Measurements from ENCODE around the gene OVOL2. TPM values are rescaled to one million over a fixed set of nuclear protein-coding genes. Genes with fewer than 3 reads are reported as not detected.
"Not testable (repeated sequence)": the region's sequence is repeated elsewhere in the genome, so short reads cannot be mapped to it uniquely, and the experiment has no call there.

OVOL2 gene
- total RNA-seq, 1 experiment from 2014 or later = 18.8 TPM

DNA sequence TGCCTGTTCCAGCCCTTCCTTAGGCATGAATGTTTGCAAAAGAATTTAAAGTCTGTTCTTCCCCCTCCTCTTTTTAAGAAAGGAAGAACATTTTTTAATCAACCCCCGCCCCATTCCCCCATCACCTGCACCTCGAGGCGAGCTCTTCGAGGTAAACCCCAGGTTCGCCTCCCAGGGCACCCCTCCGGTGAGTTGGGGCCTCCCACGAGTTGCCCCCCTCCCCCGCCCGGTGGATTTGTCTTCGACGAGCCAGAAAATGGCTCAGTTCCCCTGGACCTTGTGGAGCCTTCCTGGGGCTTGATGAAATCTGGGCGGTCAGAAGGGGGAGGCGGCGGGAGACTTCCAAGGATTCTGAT lies 256 bp upstream of the OVOL2 start:
- no peak for DNase-seq (ENCODE audit: low spot score)

DNA sequence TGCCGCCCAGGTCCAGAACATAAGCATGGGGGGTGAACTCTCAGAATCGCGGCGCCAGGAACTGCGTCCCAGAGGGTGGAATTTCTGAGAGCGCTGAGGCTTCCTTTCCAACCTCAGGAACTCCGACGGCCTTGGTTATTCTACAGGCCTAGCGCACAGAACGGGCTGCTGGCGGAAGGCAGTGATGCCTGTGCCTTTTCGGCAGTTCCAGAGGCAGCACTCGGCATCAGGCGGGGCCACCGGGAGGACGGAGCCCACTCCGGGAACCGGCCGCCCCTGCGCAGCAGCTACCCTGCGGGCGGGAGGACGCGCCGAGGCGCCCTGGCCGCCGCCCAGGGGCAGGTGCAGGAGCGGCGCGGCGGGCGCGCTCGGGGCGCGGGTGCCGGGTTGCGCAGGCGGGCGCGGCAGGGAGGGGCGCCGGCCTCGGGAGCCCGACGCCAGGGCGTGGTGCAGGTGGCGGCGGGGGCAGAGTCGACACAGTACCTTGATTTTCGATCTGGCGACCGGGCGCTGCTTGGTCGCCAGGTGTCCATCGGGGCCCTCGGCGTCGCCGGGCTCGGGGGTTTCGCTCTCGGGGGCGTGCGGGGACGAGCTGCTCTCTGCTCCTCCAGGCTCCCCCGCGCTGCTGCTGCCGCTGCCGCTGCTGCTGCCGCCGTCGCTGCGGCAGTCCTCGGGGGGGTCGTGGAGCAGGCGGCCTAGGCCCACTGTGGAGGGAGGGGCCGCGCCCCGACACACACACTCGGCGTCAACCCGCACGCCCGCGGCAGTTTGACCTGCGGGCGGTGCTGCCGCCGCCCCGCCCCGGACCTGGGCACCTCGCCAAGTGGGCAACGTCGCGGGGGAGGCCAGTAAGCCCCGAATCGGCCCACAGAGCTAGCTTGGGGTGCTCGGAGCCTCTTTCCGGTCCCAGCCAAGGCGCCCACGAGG lies 1.3 kb downstream of the OVOL2 start:
- DNase-seq (ENCODE audit: low spot score) = peak; percentile 40

DNA sequence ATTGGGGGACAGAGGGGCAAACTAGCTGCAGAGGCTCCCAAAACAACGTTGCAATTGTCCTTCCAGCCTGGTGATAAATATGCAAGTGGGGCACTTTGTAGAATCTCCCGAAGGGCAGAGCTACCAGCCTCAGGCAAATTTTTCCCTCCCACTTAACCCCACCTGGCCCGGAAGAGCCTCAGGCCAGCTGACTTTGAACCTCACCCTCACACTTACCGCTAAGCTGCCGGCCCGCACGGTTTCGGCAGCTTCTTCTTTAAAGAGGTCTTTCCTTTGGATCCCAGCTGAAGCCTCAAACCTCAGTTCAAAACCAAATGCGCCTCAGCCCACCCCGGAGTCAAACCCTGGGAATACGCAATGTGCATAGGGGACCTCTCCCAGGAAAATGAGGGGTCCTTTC lies 2.5 kb downstream of the OVOL2 start:
- no peak for DNase-seq (ENCODE audit: low spot score)

DNA sequence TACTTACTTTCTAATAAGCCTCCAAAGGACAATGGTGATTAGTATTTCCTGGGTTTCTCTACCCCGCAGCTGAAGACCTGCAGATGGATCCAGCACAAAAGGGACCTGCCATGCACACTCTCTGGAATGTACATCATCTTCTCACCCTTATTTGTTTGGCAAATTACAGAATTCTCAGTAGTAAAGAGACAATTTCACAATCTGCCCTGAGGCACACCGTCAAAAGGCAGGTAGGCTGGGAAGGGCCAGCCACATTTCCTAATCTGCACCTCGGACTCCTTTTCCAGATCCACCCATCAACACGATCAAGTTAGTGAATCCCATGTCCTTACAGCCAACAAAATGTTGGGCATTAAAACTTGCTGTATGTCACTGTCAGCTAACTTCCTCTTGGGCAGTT lies 4.9 kb downstream of the OVOL2 start:
- DNase-seq (ENCODE audit: low spot score) = no peak

DNA sequence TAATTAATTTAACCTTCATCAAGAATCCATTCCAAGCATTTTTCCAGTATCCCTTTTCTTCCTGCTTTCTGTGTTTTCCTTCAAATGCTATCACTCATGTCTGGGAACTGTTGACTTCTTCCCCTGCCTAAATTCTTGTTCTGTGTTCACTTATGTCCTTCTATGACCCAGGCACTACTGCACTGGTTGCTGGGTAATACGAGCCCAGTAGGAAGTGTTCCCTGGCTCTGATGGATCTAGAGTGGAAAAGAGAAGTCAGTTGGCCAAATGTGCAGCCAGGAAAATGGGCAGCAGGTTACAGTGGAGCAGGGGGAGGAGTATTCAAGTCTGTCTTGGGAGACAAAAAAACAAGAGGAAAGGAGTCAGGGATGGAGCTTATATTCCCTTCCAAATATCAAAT lies 7.1 kb downstream of the OVOL2 start:
- DNase-seq (ENCODE audit: low spot score) = no peak

DNA sequence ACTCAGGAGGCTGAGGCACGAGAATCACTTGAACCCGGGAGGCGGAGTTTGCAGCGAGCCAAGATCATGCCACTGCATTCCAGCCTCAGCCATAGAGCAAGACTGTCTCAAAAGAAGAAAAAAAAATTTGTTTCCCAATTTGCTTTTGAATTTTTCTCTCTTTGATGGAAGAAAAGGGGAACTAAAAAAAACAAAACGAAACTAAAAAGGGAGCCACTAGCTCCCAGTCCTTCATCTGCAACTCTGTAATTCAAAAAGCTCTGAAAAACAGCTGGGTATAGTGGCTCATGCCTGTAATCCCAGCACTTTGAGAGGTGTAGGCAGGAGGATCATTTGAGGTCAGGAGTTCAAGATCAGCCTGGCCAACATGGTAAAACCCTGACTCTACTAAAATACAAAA lies 9.5 kb downstream of the OVOL2 start:
- no peak for DNase-seq (ENCODE audit: low spot score)

DNA sequence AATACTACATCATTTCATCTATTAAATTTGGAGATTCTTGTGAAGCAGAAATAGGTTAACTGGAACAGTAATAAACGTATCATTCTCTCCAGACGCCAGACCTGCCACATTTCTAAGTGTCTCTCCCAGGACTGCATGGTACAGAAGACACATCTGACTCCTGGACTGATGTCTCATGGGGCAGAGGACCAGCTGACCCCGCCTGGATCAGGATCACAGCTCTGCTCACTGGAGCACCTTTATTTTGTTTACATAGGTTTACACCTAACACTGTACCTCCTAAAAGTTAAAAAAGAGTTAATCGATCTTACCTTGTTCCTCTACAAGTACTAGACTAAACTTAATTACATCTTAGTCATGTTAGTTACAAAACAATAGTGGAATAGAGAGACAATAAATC lies 11.2 kb downstream of the OVOL2 start:
- no peak for DNase-seq (ENCODE audit: low spot score)

DNA sequence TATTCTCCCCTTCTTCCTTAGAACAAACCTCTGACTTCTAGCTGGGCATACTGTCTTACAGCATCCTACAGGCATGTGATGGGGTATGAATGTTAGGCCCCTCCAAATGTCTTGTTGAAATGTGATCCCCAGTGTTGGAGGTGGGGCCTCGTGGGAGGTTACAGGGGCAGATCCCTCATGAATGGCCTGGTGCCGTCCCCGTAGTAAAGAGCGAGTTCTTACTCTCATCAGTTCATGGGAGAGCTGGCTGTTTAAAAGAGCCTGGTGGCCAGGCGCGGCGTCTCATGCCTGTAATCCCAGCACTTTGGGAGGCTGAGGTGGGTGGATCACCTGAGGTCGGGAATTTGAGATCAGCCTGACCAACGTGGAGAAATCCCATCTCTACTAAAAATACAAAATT lies 15.5 kb downstream of the OVOL2 start:
- no peak for DNase-seq (ENCODE audit: low spot score)

DNA sequence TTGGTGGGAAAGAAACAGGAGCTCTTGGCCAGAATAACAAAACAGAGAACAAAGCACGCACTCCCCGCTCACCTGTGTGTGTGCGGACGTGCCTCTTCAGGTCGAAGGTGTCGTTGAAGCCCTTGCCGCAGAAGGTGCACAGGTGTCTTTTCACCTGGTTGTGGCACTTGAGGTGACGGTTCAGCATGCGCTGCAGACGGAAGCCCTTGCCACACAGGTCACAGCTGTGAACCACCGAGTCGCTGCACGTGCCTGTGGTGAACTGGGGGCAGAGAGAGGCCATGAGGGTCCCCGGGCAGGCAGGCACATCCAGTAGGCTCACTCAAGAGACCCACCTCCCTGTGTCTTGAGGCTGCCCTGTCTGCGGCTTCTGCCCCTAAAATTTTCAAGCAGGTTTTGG lies 16.3 kb downstream of the OVOL2 start:
- DNase-seq (ENCODE audit: low spot score) = no peak

DNA sequence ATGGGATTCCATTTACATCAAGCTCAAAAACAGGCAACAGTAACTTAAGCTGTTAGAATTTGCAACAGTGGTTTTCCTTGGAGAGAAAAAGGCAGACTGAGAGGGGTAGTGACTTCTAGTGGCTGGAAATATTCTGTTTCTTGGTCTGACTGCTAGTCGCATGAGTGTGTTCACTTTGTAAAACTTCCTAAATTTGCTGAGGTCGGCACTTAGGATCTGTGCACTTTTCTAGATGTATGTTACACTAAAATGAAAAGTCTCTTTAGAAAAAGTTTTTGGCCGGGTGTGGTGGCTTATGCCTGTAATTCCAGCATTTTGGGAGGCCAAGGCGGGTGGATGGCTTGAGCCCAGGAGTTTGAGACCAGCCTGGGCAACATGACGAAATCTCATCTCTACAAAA lies 18.7 kb downstream of the OVOL2 start:
- DNase-seq (ENCODE audit: low spot score) = no peak

DNA sequence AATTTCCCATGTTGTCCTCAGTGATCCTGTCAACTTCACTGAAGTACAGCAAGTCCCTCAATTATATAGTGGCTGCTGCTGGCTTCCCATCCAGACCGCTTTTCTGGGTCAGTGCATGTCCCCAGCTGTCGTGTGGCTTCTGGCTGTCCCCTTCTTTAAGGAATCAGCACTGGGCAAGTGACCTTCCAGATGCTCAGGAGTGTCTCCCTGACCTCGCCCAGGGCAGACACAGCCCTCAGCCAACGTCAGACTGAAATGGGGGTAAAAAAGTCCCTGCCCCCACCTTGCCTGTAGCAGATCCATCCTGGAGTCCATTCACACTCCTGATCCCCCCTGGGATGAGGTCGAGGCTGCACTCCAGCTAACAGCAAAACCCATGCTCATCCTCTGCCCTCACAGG lies 23.7 kb downstream of the OVOL2 start:
- DNase-seq (ENCODE audit: low spot score) = no peak

DNA sequence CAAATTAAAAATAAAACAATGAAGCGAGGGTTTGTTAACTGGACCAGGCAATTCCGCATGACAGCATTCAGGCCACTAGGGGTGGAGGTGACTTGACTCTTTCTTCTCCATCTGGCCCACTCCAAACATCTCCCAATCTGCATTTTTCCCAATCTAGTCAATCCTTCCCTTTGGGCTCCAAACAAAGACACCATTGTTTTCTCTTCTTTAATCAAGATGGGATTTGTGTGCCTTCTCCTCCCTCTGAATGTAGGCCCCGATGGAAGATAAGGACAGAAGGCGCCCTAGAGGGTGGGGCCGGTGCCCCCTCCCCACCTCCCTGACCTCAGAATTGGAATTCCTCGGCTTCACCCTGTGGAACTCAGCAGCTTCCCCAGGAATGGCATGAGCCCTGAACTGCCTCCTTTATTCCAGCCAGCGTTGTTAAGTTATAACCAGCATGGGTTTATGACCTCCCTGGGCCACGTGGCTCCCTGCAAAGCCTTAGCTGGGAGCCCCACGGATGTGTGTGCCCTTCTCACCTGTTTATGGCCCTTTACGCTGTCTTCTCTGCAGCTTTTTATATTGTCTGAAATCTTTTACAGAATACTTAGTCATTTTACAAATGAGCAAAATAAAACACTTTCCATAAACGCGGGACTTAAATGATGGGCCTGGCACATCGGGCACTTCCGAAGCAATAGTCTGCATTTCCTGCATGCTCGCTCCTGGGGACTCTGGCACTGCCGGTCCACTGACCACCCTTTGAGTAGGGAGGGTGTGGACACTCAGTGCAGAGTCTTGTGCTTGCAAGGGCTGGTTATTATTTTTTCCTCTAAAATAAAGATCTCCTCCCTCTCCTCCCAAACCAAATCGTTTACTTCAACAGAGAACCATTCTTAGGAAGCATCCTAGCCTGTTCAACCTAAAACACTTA lies 24.5 kb downstream of the OVOL2 start:
- peak; percentile 58 for DNase-seq (ENCODE audit: low spot score)

DNA sequence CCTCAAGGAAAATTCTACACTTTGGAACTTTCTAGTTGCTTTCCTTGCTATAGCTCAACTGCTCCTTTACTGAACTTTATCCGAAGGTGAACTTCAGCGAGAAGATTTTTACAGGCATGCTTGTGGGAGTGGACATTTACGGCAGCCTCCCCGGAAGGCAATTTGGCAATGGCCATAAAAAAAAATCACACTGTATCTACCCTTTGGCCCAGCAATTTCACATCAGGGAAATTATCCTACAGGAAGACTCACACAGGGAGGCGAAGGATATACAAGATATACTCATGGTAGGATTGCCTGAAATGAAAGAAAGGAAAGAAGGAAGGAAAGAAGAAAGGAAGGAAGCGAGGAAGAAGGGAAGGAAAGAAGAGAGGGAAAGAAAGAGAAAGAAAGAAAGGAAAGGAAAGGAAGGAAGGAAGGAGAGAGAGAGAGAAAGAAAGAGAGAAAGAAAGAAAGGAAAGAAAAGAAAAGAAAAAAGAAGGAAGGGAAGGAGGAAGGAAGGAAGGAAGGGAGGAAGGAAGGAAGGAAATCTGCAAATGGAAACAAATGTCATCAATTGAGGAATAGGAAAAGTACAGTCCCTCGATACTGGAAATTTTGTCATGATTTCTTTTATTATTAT lies 25.7 kb downstream of the OVOL2 start:
- peak; percentile 1 for DNase-seq (ENCODE audit: low spot score)

DNA sequence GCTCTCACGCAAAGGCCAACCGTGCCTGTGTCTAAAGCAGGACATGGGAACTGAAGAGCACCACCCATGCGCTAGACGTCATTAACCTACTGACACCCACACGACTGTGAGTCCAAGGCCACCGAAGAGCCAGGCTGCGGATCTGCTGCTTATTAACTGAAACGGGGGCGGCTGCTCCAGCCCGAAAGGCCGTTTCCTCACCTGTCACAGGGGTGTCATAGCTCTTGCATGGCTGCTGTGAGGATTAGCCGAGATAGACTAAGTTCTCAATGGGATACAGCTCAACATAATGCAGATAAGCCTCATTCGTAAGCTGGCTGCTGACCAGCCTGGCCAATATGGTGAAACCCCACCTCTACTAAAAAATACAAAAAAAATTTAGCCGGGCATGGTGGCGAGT lies 26.7 kb downstream of the OVOL2 start:
- no peak for DNase-seq (ENCODE audit: low spot score)

DNA sequence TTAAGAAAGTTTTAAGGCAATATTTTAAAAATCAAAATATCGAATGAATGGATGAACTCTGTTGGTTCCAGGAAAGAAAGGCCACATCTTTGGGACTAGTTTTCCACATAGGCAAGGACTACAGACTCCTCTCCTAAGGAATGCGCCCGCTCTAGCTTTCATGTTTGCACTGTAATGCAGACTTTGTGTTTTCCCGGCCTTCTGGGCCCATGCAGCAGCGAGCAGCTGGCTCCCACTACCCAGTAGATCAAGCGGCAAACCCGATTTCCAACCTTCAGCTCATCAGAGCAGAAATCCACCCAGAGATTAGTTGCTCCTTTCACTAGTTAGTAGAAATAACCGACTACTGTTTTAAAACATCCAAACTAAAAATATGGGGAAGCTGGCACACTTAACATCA lies 27.7 kb downstream of the OVOL2 start:
- DNase-seq (ENCODE audit: low spot score) = no peak

DNA sequence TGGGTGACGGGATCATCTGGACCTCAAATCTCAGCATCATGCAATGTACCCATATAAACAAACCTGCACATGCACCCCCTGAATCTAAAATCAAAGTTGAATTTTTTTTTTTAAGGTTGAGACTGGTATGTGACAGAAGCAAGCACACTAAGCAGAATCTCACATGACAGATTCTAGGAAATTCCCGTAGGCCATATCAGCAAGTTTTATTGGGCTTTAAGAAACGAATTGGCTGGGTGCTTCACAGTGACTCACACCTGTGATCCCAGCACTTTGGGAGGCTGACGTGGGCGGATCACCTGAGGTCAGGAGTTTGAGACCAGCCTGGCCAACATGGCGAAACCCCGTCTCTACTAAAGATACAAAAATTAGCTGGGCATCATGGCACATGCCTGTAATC lies 30.7 kb downstream of the OVOL2 start:
- not testable (repeated sequence) for DNase-seq (ENCODE audit: low spot score)

DNA sequence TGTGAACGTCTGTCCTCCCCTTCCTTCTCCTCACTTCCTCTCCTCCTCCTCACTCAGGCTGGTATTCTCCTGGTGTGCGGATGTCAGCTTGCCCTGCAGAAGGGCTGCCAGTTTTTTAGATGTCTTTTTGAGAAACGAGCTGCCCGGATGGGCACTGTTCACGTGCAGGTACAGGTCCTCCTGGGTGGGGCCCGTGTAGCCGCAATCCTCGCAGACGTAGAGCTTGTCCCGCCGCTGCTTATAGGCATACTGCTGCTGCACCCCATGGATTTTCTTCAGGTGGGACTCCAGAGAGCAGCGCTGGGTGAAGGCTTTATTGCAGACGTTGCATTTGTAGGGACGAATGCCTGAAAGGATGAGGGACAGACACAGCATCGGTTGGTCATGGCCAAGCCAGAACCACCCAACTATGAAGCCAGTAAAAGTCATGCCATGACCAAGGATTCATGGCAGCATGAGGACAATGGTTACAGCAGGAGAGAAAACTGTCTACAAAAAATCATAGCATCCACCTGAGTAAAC lies 33.0 kb downstream of the OVOL2 start:
- no peak for DNase-seq (ENCODE audit: low spot score)

DNA sequence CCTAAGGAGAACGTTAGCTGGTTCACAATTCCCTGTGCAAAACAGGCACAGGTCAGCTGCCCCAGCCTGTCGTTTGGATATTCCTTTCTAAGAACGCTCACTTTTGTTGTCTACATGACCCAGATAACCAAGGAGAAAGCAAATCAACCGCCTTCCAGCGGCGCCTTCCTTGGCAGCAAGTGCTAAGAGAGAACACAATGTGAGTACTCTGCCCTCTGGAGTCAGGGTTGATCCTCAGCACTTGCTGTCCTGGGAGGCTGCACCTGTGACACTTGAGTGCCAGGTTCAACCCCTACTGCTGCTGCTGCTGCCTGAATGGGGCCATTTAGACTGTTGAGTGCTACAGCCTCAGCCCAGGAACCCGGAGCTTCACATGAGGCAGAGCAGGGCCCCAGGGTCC lies 36.8 kb downstream of the OVOL2 start:
- DNase-seq (ENCODE audit: low spot score) = no peak

DNA sequence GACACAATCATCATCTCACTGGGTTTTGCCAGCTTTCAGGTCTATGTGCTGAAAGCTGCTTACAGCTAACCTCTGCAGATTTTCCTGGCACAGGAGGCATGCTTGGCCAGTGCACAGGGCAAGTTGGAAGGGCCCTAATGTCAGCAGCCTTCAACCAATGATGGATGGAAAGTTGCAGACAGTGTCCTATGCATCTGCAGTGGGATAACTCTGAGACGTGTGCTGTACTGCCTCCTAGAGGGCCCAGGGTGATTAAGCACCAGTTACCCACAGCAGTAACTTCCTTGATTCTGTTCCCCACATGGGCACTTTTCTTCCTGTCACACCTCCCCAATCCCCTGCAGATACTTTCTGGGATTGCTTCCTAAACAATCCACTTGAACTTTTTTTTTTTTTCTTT lies 38.6 kb downstream of the OVOL2 start:
- DNase-seq (ENCODE audit: low spot score) = no peak

DNA sequence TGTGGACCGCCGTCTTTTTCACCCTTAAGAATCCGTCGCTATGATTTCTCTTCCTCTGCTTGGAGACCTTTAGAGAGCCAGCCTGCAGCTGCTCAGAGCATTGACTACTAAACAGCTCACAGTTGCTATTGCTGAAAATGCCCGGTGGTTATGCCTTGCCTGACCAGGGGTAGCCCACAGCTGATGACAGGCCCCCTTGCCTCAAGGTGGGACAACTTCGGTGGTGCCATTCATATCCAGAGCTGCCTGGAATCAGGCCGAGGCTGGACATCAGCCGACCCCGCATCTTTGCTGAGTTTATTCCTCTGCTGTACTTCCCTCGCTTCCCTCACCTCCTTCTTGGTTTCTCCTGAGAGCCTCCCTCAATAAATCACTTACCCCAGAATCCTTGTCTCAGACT lies 39.6 kb downstream of the OVOL2 start:
- DNase-seq (ENCODE audit: low spot score) = no peak

DNA sequence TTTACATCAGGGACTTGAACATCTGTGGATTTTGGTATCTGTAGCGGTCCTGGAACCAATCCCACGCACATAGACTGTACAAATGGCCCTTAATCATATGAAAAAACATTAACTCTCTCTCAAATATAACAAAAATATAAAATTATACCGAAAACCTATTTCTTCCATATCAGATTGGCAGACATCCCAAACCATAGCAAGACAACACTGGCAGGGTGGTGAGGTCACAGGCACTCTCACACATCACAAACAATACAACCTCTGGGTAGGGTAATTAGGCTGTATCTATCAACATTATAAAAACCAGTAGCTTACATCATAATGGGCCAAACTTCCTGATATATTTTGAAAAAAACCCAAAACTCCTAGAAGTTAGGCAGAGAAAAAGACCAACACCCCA lies 40.9 kb downstream of the OVOL2 start:
- DNase-seq (ENCODE audit: low spot score) = no peak

DNA sequence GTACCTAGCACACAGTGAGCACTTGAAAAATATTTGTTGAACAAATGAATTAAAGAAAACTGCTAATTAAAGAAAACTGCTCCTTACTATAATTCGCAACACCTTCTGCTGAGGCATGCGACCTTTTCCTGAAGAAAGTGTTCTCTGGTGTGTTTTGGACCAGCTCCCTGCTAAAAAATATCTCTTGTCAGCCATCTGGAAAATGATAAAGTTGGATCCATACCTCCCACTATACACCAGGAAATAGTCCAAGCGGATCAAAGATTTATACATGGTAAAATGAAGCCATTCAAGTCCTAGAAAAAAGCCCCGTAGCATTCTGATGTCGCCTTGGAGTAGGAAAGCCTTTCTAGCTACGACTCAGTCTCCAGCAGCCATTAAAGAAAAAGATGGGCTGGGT lies 43.3 kb downstream of the OVOL2 start:
- DNase-seq (ENCODE audit: low spot score) = no peak
